Measurements from ENCODE around the gene PRKAR1B.
A peak's percentile ranks its signal among the peaks of the same experiment; 100 is the strongest.
"Not testable (repeated sequence)": the region's sequence is repeated elsewhere in the genome, so short reads cannot be mapped to it uniquely, and the experiment has no call there.

PRKAR1B gene

DNA sequence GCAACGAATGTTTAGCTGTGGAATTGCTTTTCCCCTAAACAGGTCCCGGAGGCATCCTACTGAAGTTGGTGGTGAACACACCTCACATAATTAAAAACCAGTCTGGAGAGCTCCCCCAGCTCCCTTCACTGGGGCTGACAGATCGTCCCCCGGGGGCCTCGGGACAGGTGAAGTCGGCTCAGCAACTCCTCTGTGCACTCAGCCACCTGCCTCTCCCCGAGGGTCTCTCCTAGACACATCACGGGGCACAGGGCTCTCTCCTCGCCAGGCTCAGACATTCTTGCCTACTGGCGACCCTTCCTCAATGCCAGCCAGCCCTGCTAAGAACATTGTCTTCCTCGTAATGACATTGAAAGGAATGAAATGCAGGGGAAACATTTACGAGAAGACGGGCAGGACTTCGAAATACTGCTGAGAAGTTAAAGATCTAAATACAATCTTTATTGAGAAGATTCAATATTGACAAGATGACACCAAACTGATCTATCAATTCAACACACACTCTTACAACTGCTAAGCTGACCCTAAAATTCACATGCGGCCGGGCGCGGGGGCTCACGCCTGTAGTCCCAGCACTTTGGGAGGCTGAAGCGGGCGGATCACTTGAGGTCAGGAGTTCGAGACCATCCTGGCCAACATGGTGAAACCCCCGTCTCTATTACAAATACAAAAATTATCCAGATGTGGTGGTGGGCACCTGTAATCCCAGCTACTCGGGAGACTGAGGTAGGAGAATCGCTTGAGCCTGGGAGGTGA lies 88.6 kb downstream of the PRKAR1B start:
- no peak for DNase-seq

- DNase-seq, result no peak
Measured at GRCh38 chr7:637826-638225, 89.3 kb downstream of the PRKAR1B start.

GRCh38 chr7:636396-636795 lies 90.7 kb downstream of the PRKAR1B start:
- peak; percentile 67 for DNase-seq

GRCh38 chr7:635687-636382 lies 91.2 kb downstream of the PRKAR1B start:
- DNase-seq, result not testable (repeated sequence)

DNA sequence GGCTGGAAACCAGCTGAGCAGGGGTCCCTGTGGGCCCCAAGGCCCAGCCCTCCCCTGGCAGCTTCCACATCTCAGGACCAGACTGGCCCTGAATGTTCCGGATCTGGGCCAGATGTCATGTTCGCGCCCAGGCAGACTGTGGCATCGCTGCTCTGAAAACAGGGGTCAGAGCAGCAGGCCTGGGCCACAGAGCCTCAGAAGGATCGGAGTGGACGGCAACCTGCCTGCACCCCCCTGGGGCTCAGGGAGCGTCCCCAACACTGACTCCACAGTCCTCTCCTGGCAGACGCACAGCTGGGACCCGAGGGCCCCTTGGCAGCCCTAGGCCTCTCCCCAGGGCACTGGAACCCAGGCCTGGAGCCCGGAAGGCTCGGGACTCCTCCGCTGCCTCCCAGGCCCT lies 91.9 kb downstream of the PRKAR1B start:
- no peak for DNase-seq

DNA sequence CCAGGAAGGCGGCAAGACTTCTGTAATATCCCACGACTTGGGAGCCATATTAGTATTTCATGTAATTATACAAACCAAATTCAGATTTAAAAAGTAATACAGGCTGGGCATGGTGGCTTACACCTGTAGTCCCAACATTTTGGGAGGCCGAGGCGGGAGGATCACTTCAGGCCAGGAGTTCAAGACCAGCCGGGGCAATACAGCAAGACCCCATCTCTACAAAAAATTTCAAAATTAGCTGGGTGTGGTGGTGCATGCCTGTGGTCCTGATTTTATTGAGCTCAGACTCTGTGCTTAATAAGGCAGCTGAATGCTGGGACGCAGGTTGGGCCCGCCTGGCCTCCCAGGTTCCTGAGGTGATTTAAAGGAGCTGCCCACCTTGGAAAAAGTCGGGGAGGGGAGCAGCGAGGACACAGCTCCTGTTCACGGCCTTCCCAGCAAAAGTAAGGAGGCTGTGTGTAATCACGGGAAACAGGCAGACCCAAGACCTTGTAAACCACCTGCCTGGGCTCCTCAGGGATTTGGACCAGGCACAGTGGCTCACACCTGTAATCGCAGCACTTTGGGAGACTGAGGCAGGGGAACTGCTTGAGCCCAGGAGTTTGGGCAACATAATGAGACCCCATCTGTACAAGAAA lies 93.6 kb downstream of the PRKAR1B start:
- DNase-seq, result no peak

- no peak for DNase-seq
Measured at GRCh38 chr7:632831-633210, 94.3 kb downstream of the PRKAR1B start.

- no peak for DNase-seq
Measured at GRCh38 chr7:631964-632830, 94.9 kb downstream of the PRKAR1B start.

- no peak for DNase-seq
Measured at GRCh38 chr7:631291-631711, 95.8 kb downstream of the PRKAR1B start.

DNA sequence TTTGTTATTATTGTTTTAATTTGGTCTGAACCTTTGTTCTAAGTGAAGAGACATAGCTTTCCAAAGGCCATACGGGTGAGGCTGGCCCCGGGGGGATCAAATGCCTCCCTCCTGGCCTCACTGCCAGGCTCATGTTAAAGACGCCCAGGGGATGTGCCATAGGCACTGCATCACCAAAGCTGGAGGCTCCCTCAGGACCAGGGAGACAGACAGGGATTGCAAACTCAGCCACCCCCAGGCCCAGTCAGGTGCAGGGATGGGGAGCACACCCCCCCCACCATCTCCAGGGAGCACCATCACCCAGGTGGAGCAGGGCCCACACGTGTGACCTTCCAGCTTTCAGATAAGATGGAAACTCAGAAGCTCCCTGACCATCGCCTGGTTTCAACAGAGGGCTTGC lies 96.5 kb downstream of the PRKAR1B start:
- DNase-seq, result no peak

GRCh38 chr7:630111-630511 lies 97.0 kb downstream of the PRKAR1B start:
- DNase-seq, result no peak

GRCh38 chr7:628826-629225 lies 98.3 kb downstream of the PRKAR1B start:
- no peak for DNase-seq

DNA sequence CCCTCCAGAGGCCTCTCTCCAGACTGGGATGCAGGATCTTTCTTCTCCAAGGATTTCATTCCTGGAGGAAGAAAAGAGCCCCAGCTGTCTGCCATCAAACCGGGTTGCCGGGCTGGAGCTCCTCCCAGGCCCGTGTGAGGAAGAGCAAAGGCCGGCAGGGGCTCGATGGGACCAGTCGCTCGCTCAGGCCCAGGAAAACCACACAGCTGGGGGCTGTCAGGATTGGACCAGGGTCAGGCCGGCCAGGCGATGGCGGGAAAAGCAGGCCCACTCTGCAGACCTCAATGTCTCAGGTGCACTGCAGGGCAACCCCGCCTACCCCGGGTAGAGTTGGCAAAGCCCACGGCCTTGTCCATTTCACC lies 98.7 kb downstream of the PRKAR1B start:
- no peak for DNase-seq

DNA sequence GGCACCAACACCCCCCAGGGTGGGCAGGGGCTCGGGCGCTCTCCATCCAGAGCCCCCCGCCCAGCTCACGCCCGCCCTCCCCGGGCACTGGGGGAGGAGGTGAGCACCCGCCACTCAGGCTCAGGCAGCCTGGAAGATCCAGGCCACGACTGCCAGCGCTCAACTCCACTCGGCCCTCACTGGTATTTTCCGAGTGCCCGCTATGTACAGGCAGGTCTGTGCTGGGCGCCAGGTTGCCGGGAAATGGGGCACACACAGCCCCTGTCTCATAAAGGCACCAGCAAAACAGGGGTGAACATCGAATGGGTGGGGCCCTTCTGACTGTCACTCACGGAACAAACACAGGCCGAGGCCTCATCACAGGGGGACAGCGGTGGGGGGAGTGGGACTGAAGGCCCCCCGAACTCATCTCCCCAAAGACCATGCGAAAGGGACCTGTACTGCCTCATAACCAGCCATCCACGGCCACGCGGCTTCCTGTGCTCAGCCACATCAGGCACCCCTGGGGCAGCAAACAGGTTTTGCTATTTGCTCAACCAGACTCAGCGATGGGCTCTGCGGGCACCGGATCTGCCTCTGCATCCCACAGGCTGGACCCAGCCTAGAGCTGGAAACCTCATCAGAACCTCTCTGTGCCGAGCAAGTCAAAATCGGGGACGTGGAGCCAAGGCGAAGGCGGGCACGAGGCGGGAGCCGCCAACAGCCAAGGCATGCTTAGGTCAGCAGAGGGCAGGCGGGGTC lies 99.2 kb downstream of the PRKAR1B start:
- no peak for DNase-seq

DNA sequence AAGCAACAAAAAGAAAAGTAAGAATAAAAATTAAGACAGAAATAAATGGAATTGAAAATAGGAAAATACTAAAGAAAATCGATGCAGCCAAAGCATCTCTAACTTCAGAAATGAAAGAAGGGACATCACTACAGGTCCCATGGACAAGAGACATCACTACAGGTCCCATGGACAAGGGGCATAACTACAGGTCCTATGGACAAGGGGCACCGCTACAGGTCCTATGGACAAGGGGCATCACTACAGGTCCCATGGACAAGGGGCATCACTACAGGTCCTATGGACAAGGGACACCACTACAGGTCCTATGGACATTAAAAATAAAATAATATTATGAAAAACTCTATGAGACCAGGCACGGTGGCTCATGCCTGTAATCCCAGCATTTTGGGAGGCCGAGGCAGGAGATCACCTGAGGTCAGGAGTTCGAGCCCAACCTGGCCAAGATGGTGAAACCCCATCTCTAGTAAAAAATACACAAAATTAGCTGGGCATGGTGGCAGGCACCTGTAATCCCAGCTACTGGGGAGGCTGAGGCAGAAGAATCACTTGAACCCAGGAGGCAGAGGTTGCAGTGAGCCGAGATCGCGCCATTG lies 101.6 kb downstream of the PRKAR1B start:
- no peak for DNase-seq

DNA sequence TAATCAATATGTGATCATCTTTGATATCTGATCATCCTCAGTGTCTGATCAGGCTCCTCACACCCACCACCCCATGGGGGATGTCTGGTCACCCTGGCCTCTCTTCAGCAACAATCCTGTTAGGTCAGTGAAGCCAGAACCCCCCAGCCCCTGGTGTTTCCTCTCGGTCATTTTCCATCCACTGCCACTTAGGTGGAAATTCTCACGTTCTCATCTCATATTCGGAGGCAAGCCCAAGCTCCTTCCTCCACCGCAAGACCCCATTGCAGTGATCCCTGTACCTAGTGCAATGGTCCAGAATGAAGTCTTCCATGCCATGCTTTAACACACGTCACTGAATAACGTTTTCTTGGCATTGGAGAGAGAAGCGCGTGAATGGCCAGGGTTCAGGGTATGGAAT lies 103.6 kb downstream of the PRKAR1B start:
- no peak for DNase-seq

- no peak for DNase-seq
Measured at GRCh38 chr7:621572-622285, 105.4 kb downstream of the PRKAR1B start.

- no peak for DNase-seq
Measured at GRCh38 chr7:620885-621284, 106.2 kb downstream of the PRKAR1B start.

GRCh38 chr7:620056-620455 lies 107.0 kb downstream of the PRKAR1B start:
- no peak for DNase-seq

GRCh38 chr7:619368-619840 lies 107.7 kb downstream of the PRKAR1B start:
- DNase-seq, result no peak

Measured in CD4-positive, alpha-beta T cell treated with Interleukin-12 subunit alpha and Interleukin-12 subunit beta, for 1 hour (primary cell).